HL-60 (cell line): Measurements from ENCODE around the gene CRIP3.

Experiments
- GABPA ChIP-seq: IDR thresholded peaks from 2 replicates; pipeline ENCODE4 v1.6.1; 2012; ENCODE audit warnings: low read depth
- POLR2AphosphoS5 ChIP-seq: IDR thresholded peaks from 2 replicates; pipeline ENCODE4 v1.6.1; 2012; ENCODE audit warnings: low read depth
- REST ChIP-seq: IDR thresholded peaks from 2 replicates; pipeline ENCODE4 v1.6.1; 2012; ENCODE audit warnings: low read depth; ENCODE audit not compliant: insufficient replicate concordance
- SPI1 ChIP-seq: IDR thresholded peaks from 2 replicates; pipeline ENCODE4 v1.6.1; 2012; ENCODE audit warnings: low read depth, mild to moderate bottlenecking, borderline replicate concordance
- TF ChIP-seq, protein P1 (sequence below): IDR thresholded peaks from one replicate; pipeline ENCODE4 v1.5.1; 2011; ENCODE audit warnings: low read length, control low read depth, inconsistent platforms; ENCODE audit not compliant: insufficient read depth

GRCh38 chr6:43271103-43271815, 37.4 kb downstream of the CRIP3 start:
- TF ChIP-seq GABPA (no peak), POLR2AphosphoS5 (no peak), REST (no peak), SPI1 (no peak)
- TF ChIP-seq, protein P1, sequence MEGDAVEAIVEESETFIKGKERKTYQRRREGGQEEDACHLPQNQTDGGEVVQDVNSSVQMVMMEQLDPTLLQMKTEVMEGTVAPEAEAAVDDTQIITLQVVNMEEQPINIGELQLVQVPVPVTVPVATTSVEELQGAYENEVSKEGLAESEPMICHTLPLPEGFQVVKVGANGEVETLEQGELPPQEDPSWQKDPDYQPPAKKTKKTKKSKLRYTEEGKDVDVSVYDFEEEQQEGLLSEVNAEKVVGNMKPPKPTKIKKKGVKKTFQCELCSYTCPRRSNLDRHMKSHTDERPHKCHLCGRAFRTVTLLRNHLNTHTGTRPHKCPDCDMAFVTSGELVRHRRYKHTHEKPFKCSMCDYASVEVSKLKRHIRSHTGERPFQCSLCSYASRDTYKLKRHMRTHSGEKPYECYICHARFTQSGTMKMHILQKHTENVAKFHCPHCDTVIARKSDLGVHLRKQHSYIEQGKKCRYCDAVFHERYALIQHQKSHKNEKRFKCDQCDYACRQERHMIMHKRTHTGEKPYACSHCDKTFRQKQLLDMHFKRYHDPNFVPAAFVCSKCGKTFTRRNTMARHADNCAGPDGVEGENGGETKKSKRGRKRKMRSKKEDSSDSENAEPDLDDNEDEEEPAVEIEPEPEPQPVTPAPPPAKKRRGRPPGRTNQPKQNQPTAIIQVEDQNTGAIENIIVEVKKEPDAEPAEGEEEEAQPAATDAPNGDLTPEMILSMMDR: no peak
